ENCODE data around the gene WDR54.

- TF ChIP-seq ZNF274 (IDR thresholded peaks at IDR 0.05; ENCODE audit: low read depth, low read length), result no peak
- no peak for TF ChIP-seq YY1 (IDR thresholded peaks at IDR 0.05; ENCODE audit: insufficient read depth, insufficient read length)
- TF ChIP-seq SUZ12 (IDR thresholded peaks at IDR 0.05; ENCODE audit: extremely low read depth, insufficient read depth, insufficient read length), result no peak
These were observed 34.2 kb upstream of the WDR54 start for GRCh38 chr2:74387346-74387745.

Data from NT2/D1 (cell line).